Activated CD8-positive, alpha-beta memory T cell treated with anti-CD3 and anti-CD28 coated beads, Interleukin-2, amount 50 U/mL, for 48 hours (primary cell): ENCODE measurements around the gene ARHGAP22.

Experiments used
- DNase-seq: peaks from one replicate; pipeline ENCODE4 v3.0.0-alpha.2; 2020

Gene ARHGAP22

GRCh38 chr10:48633381-48634197 lies 28.7 kb upstream of the ARHGAP22 start:
- no peak for DNase-seq

- no peak for DNase-seq
Observed at GRCh38 chr10:48632166-48632565, 27.3 kb upstream of the ARHGAP22 start.

GRCh38 chr10:48627984-48628609 lies 23.2 kb upstream of the ARHGAP22 start:
- no peak for DNase-seq

- no peak for DNase-seq
Observed at GRCh38 chr10:48626986-48627731, 22.3 kb upstream of the ARHGAP22 start.

GRCh38 chr10:48626447-48626846 lies 21.6 kb upstream of the ARHGAP22 start:
- DNase-seq = no peak

- no peak for DNase-seq
Observed at GRCh38 chr10:48625826-48626134, 20.9 kb upstream of the ARHGAP22 start.

- DNase-seq = no peak
Observed at GRCh38 chr10:48623607-48624132, 18.8 kb upstream of the ARHGAP22 start.

GRCh38 chr10:48623009-48623408 lies 18.1 kb upstream of the ARHGAP22 start:
- DNase-seq = no peak

- no peak for DNase-seq
Observed at GRCh38 chr10:48620719-48621118, 15.8 kb upstream of the ARHGAP22 start.

- no peak for DNase-seq
Observed at GRCh38 chr10:48616436-48616835, 11.6 kb upstream of the ARHGAP22 start.

- no peak for DNase-seq
Observed at GRCh38 chr10:48614481-48615390, 9.9 kb upstream of the ARHGAP22 start.

- DNase-seq = no peak
Observed at GRCh38 chr10:48613016-48613415, 8.1 kb upstream of the ARHGAP22 start.

- DNase-seq = no peak
Observed at GRCh38 chr10:48612236-48612943, 7.5 kb upstream of the ARHGAP22 start.

GRCh38 chr10:48611133-48611532 lies 6.3 kb upstream of the ARHGAP22 start:
- no peak for DNase-seq

- DNase-seq = no peak
Observed at GRCh38 chr10:48610585-48611093, 5.8 kb upstream of the ARHGAP22 start.

GRCh38 chr10:48609899-48610584 lies 5.2 kb upstream of the ARHGAP22 start:
- no peak for DNase-seq

- DNase-seq = no peak
Observed at GRCh38 chr10:48609441-48609840, 4.6 kb upstream of the ARHGAP22 start.

GRCh38 chr10:48608976-48609375 lies 4.1 kb upstream of the ARHGAP22 start:
- no peak for DNase-seq

- peak; percentile 55 for DNase-seq
Observed at GRCh38 chr10:48608279-48608681, 3.4 kb upstream of the ARHGAP22 start.

GRCh38 chr10:48607356-48608278 lies 2.7 kb upstream of the ARHGAP22 start:
- DNase-seq = no peak
